HEK293 (cell line): ENCODE measurements around the gene MAPT.

Experiments used
- CTCF ChIA-PET: fragments of 350-600 bp; formaldehyde crosslinking; extraction: SDS; loops from one replicate; lab custom pipeline; 2021; ENCODE audit warnings: antibody characterized with exemption; lab: Yijun Ruan, JAX
- POLR2A ChIA-PET: fragments of 300-600 bp; formaldehyde crosslinking; extraction: SDS; loops from one replicate; lab custom pipeline; 2020; ENCODE audit warnings: antibody characterized with exemption, inconsistent platforms; lab: Yijun Ruan, JAX
- H3K27ac ChIP-seq: fragments of 200-500 bp; sonication (Bioruptor generic); 2 replicates; pipeline ENCODE4 v1.5.1; 2014; ENCODE audit warnings: low read depth, low read length, control low read depth, inconsistent platforms; ENCODE audit errors: extremely low read depth
- H3K36me3 ChIP-seq, 2 experiments: fragments of 200-500 bp in 1 of 2; sonication (Bioruptor generic) in 1 of 2; 1 replicate in 1 of 2; 2 replicates in 1 of 2; pipeline ENCODE4 v1.5.1; 2014 to 2017; ENCODE audit warnings: inconsistent platforms in 2 of 2, low read length in 2 of 2; ENCODE audit not compliant: control insufficient read depth in 2 of 2, insufficient read depth in 1 of 2
- H3K4me1 ChIP-seq: fragments of 200-500 bp; sonication (Bioruptor generic); 2 replicates; pipeline ENCODE4 v1.5.1; 2014; ENCODE audit warnings: mild to moderate bottlenecking, low read length, inconsistent platforms; ENCODE audit not compliant: control insufficient read depth, insufficient read depth
- H3K4me3 ChIP-seq: 2 replicates; pipeline ENCODE4 v1.5.1; 2011; ENCODE audit warnings: low read depth, mild to moderate bottlenecking, control low read depth, low read length, moderate library complexity
- H3K9me3 ChIP-seq: fragments of 200-500 bp; sonication (Bioruptor generic); 2 replicates; pipeline ENCODE4 v1.5.1; 2014; ENCODE audit warnings: low read depth, low read length, inconsistent platforms; ENCODE audit not compliant: control insufficient read depth, insufficient read depth
- ATF2 ChIP-seq: fragments of 450-650 bp; formaldehyde crosslinking; IDR thresholded peaks from 2 replicates; pipeline ENCODE4 v1.5.1; 2016; ENCODE audit warnings: missing biosample characterization, missing genetic modification characterization, low read depth
- GLI4 ChIP-seq: fragments of 450-650 bp; formaldehyde crosslinking; IDR thresholded peaks from 2 replicates; pipeline ENCODE4 v1.5.1; 2016; ENCODE audit warnings: missing biosample characterization, missing genetic modification characterization
- HOXD13 ChIP-seq: sonication (generic); formaldehyde crosslinking; IDR thresholded peaks from 2 replicates; pipeline ENCODE4 v1.8.0; 2022; ENCODE audit warnings: missing genetic modification reagents, borderline replicate concordance
- PRDM4 ChIP-seq: fragments of 450-650 bp; formaldehyde crosslinking; IDR thresholded peaks from 2 replicates; pipeline ENCODE4 v1.5.1; 2017; ENCODE audit warnings: missing biosample characterization, missing genetic modification characterization
- SCRT1 ChIP-seq: fragments of 450-650 bp; formaldehyde crosslinking; IDR thresholded peaks from 2 replicates; pipeline ENCODE4 v1.5.1; 2016; ENCODE audit warnings: missing biosample characterization, missing genetic modification characterization, borderline replicate concordance
- TCF7L2 ChIP-seq: IDR thresholded peaks from 2 replicates; pipeline ENCODE4 v1.6.1; 2011; ENCODE audit warnings: low read depth, mild to moderate bottlenecking, inconsistent platforms, low read length, moderate library complexity, borderline replicate concordance
- TSHZ1 ChIP-seq: fragments of 450-650 bp; formaldehyde crosslinking; IDR thresholded peaks from 2 replicates; pipeline ENCODE4 v1.5.1; 2016; ENCODE audit warnings: missing biosample characterization, missing genetic modification characterization, borderline replicate concordance
- ZFHX2 ChIP-seq: fragments of 450-650 bp; formaldehyde crosslinking; conservative IDR thresholded peaks from 2 replicates; pipeline ENCODE4 v1.5.1; 2016; ENCODE audit warnings: missing biosample characterization, missing genetic modification characterization
- ZIC2 ChIP-seq: fragments of 450-650 bp; formaldehyde crosslinking; IDR thresholded peaks from 2 replicates; pipeline ENCODE4 v1.5.1; 2016; ENCODE audit warnings: missing biosample characterization, missing genetic modification characterization
- ZNF184 ChIP-seq: fragments of 450-650 bp; IDR thresholded peaks from 2 replicates; pipeline ENCODE4 v1.5.1; 2018; ENCODE audit warnings: missing biosample characterization, mild to moderate bottlenecking, missing genetic modification characterization
- ZNF239 ChIP-seq: fragments of 450-650 bp; formaldehyde crosslinking; IDR thresholded peaks from 2 replicates; pipeline ENCODE4 v1.5.1; 2016; ENCODE audit warnings: missing biosample characterization, missing genetic modification characterization
- ZNF24 ChIP-seq: fragments of 450-650 bp; formaldehyde crosslinking; IDR thresholded peaks from 2 replicates; pipeline ENCODE4 v1.5.1; 2016; ENCODE audit warnings: missing biosample characterization, missing genetic modification characterization
- ZNF311 ChIP-seq: fragments of 450-650 bp; formaldehyde crosslinking; IDR thresholded peaks from 2 replicates; pipeline ENCODE4 v1.5.1; 2017; ENCODE audit warnings: missing biosample characterization, missing genetic modification characterization, borderline replicate concordance
- ZNF48 ChIP-seq: fragments of 450-650 bp; formaldehyde crosslinking; IDR thresholded peaks from 2 replicates; pipeline ENCODE4 v1.5.1; 2016; ENCODE audit warnings: missing biosample characterization, missing genetic modification characterization
- ZNF677 ChIP-seq: fragments of 450-650 bp; IDR thresholded peaks from 2 replicates; pipeline ENCODE4 v1.5.0; 2018; ENCODE audit warnings: missing biosample characterization, mild to moderate bottlenecking, missing genetic modification characterization, moderate library complexity
- ZNF768 ChIP-seq: fragments of 450-650 bp; formaldehyde crosslinking; IDR thresholded peaks from 2 replicates; pipeline ENCODE4 v1.5.1; 2018; ENCODE audit warnings: missing biosample characterization, mild to moderate bottlenecking, missing genetic modification characterization
- ZSCAN16 ChIP-seq: fragments of 450-650 bp; formaldehyde crosslinking; IDR thresholded peaks from 2 replicates; pipeline ENCODE4 v1.5.1; 2016; ENCODE audit warnings: missing biosample characterization, missing genetic modification characterization

Gene MAPT

GRCh38 chr17:45983614-45984310 lies 89.4 kb downstream of the MAPT start (continued):
- TF ChIP-seq ATF2 (tag by site-specific recombination), result no peak
- TF ChIP-seq GLI4 (tag by site-specific recombination), result no peak
- no peak for TF ChIP-seq SCRT1 (tag by site-specific recombination)
- TF ChIP-seq ZSCAN16, result no peak
- TF ChIP-seq ZNF311, result no peak
- TF ChIP-seq TCF7L2, result no peak
- no peak for TF ChIP-seq TSHZ1 (tag by site-specific recombination)
- no peak for TF ChIP-seq ZNF24 (tag by site-specific recombination)
- no peak for TF ChIP-seq HOXD13
- no peak for TF ChIP-seq ZNF184 (tag by site-specific recombination)
- TF ChIP-seq ZNF48 (tag by site-specific recombination), result no peak

GRCh38 chr17:45984368-45984767 lies 90.0 kb downstream of the MAPT start:
- Histone ChIP-seq H3K9me3 (no peaks in the 10 kb centered on the region), H3K36me3 (no peaks in the 10 kb centered on the region), H3K27ac (no peak overlapping the region), H3K4me1 (no peaks in the 10 kb centered on the region), H3K4me3 (no peak overlapping the region)
- TF ChIP-seq ZFHX2 (0 out of 2 replicates have a peak, but pooled peaks have one; percentile 19), ZIC2 (peak; percentile 79), ZNF768 (peak; percentile 57; the same call in 1 of the 2 replicates), PRDM4 (tag by site-specific recombination) (no peak)
- ChIA-PET CTCF (no interaction called here), POLR2A (no interaction called here)

- no peaks in the 10 kb centered on the region for H3K9me3 ChIP-seq
- no peak overlapping the region for H3K27ac ChIP-seq
- POLR2A ChIA-PET, result no interaction called here
- H3K4me1 ChIP-seq, result no peaks in the 10 kb centered on the region
- no peak overlapping the region for H3K4me3 ChIP-seq
- CTCF ChIA-PET, result interaction anchor here (0.6 kb wide), 1 partner anchor 59 kb away, joined by 3 read pairs; no protein-coding TSS in a partner anchor
- no peak for TF ChIP-seq ZNF677 (tag by site-specific recombination)
- peak; percentile 98 for TF ChIP-seq ZNF239
- H3K36me3 ChIP-seq, result no peaks in the 10 kb centered on the region
Observed at GRCh38 chr17:45985447-45985846, 91.1 kb downstream of the MAPT start.
